M059J (cell line): ENCODE data around the gene SEMA7A. TPM values are rescaled to one million over a fixed set of nuclear protein-coding genes. Genes with fewer than 3 reads are reported as not detected.
A peak's percentile ranks its signal among the peaks of the same experiment; 100 is the strongest.

Experiments
- DNase-seq: peaks from one replicate; pipeline ENCODE4 v3.0.0-alpha.2; 2012; ENCODE audit warnings: low read depth
- total RNA-seq: library from RNA; depleted of rRNA; stranded (reverse); fragments of >200 nt; shearing (Covaris generic); gene quantifications from 2 replicates; pipeline ENCODE4 v1.2.3, GENCODE V29; 2014

The SEMA7A gene
- total RNA-seq, 1 experiment from 2014 or later, result 37.5 TPM

DNA sequence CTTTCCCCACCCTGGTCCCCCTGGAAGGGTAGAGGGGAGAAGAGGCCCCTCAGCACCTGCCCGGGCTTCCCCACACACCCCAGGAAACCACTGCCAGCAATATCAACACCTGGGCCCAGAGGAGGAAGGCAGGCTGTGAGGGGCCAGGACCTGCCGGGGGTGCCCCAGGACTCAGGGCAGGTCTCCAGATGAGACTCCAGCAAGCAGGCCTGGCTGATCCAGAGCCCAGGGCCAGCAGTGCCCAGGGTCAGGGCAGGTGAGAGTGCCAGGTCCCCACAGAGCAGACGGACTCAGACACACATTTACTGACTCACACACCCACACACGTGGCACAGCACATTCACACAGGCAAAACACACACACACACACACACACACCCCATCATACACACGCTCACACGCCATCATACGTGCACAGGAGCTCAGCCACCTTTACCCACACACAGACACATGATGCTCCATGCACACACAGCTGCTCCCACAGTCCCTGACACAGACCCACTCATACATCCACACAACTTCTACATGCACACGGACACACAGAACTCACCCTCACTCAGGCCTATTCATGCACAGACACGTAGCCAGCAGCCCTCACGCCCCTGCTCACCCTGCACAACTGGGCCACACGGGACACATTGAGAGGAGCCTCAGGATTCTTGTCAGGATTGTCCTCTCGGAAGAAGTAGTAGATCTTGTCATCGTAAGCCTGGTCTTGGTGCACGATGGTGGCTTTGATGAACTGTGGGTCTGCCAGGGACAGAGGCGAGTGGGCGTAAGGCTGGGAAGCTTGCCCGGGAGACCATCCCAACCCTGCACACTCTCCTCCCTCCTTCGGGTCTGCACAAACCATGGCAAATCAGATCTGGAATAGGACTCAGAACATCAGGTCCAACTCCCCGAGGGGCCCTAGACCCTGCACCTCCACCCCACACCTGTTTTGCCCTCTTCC is 17.5 kb downstream of the SEMA7A start:
- DNase-seq, result no peak

- DNase-seq, result no peak
Measured at GRCh38 chr15:74414603-74415338, 19.0 kb downstream of the SEMA7A start.

DNA sequence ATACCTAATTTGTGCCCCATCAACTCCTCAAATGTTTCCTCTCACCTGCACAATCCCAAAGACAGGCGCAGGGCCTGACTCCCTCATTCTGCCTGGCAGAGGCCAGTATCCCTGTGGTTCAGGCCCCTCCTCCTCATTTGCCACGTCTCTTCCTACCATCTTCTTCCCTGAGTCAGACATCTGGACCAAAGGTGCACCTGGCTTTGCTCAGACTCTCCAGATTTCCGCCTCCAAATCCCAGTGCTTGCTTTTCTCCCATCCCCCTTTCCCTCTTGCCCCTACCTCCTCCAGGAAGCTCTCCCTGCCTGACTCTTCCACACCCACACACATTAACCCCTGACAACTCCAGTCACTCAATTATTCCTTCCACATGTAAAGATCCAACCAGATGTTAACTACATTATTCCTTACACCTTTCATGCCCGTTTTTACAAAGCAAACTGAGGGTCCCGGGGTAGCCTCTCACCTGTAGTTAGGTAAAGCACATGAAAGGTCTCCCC is 19.6 kb downstream of the SEMA7A start:
- DNase-seq, result no peak

GRCh38 chr15:74413350-74414080 is 20.2 kb downstream of the SEMA7A start:
- DNase-seq, result no peak

GRCh38 chr15:74412159-74412558 is 21.6 kb downstream of the SEMA7A start:
- DNase-seq, result no peak

DNA sequence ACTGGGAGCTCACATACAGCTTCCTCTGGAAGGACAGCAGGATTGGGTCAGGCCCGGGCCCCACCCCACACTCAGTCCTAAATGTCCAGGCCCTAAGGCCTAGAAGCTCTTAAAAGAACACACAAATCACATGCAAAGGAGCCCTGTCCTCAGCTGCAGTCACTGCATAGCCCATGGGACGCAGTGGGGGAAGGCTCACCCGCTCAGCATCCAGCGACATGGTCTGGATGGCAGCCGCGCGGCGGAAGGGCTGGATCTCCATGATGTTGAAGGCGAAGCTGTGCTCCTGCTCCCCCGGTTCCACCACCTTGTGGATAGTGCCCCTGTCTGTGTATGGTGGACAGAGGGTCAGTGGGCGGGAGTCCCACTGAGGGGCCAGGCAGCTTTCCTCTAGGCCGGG is 22.1 kb downstream of the SEMA7A start:
- no peak for DNase-seq

GRCh38 chr15:74410502-74410901 is 23.3 kb downstream of the SEMA7A start:
- DNase-seq, result no peak

GRCh38 chr15:74409225-74409624 is 24.5 kb downstream of the SEMA7A start:
- DNase-seq, result no peak

DNA sequence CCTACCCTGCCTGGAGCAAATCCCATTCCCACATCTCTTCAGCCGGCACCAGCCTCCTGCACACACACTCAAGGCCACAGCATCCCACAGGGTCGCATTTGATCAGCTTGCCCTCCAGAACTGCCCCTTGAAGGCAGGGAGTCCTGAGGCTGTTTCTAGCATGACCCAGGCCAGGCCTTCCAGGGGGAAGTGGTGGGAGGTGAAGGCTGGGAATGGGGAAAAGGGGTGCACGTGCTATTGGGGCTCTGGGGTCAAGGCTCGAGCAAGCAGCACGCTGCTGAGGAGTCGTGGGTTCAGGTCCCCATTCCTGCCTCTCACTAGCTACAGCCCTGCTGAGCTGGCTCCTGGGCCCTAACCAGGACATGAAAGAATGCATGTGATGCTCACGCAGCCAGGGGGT is 24.9 kb downstream of the SEMA7A start:
- DNase-seq, result no peak

- no peak for DNase-seq
Measured at GRCh38 chr15:74408385-74408784, 25.4 kb downstream of the SEMA7A start.

- peak; percentile 96 for DNase-seq
Measured at GRCh38 chr15:74406992-74407705, 26.6 kb downstream of the SEMA7A start.

GRCh38 chr15:74406517-74406916 is 27.2 kb downstream of the SEMA7A start:
- DNase-seq, result no peak

DNA sequence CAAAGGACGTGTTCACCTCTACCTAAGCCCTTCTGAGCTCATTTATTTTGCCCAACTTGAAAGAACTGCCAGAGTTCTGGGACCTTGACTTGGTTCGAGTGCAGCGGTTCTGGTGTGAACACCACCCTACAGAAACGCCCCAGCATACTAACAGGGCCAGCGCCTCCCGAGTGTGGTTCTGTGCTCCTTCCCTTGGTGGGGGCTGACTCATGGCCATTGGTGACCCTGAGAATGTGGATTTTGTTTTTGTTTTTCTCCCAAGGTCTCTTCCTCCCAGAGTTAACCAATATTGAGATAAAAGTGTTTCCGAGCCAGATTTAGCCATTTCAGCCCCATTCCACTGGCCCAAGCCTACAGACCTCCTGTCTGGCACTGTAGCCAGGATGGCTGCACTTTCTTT is 27.9 kb downstream of the SEMA7A start:
- peak; percentile 54 for DNase-seq

GRCh38 chr15:74403991-74404563 is 29.7 kb downstream of the SEMA7A start:
- DNase-seq, result no peak

GRCh38 chr15:74403588-74403919 is 30.2 kb downstream of the SEMA7A start:
- no peak for DNase-seq

DNA sequence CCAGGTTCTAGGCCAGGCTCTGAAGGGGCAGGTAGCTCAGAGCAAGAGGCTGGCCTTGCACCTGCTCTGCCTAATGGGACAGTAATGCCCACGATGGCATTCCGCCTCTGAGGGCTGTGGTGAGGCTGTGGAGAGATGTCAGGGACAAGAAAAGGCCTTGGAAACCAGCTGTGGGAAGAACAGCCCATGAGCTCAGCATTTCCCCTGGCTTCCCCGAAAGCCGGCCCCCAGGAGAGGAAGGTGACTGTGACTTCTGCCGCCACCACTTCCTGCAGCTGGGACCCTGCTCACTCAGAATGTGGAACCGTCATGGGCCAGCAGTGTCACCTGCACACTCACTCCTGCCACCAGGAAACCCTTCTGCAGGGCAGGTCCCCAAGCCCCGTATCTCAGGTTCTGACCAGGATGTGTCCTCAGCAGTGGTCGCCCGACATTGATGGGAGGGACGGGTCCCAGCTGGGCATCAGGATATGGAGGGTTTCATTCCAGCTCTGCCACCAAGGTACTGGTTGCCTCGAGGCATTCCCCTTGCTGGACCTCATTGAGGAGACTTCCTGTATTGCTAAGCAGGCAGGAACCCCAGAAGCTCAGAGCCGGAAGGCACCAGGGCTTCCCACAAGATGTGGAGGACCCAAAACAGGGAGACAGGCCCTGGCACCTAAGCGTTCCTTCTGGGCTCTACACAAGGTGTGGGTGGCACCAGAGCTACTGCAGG is 30.7 kb downstream of the SEMA7A start:
- DNase-seq, result no peak

DNA sequence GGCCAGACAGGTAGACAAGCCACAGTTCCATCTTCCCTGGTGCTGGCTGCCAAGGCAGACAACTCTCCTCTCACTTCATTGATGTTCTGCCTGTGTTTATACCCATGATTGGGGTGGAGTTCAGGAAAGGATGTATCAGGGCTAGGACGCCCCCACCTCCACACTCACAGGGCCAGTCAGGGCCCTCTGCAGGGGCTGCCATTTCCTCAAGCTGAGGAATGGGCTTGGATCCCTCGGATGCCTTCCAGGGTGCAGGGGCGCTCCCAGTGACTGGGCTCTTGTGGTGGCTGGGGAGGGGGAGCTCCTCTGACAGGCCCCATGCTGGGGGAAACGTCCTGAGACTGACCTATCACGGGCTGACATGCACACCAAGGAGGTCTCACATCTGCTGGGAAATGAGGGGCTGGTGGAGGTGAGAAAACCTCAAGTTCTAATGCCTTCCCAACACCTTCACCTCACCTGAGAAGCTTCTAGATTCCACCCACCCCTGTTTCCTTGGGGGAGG is 31.4 kb downstream of the SEMA7A start:
- no peak for DNase-seq

DNA sequence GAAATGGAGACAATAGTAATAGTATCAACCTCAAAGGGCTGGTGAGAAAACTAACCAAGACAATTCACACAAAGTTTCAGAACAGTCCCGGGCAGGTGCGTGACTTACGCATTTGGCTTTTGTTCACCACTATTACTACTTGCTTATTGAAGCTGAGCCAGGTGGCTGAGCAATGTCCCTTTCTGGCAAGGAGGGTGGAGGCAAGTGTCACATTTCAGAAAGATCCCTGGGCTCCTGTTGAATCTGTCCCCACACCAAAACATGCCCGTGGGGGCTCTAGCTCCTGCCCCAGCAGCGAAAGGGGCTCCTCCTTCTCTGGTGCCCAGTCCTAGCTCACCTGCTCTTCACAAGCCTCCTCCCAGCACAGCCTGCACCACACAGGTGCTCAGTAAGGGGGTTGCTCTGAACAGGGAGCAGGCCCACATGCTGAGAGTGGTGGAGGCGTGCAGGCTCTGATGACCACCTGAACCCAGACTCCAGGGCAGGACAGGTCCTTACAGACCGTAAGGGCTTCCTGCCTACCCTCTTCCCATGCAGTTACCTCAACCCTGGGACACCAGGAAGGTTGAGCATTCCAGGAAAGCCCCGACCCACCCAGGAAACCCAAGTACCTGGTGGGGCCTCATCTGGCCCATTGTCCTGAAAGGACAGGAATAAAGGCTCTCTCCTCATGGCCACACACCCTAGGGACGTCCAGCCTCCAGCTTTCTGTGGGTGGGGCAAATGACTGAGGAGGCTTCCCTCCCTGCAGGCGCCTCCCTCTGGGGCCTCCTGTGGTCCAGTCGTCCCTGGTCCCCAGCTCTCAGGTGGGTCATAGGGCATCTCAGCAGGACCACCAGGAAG is 32.6 kb downstream of the SEMA7A start:
- DNase-seq, result peak; percentile 79

GRCh38 chr15:74400313-74400860 is 33.4 kb downstream of the SEMA7A start:
- peak; percentile 71 for DNase-seq
